ENCODE results near the gene DDX24. TPM values are rescaled to one million over a fixed set of nuclear protein-coding genes. Genes with fewer than 3 reads are reported as not detected.

The DDX24 gene
- total RNA-seq, 1 donor from 2014 or later: 109 TPM

- Histone ChIP-seq H3K4me1 (peaks cover 11% of the 10 kb centered on the region), H3K9me3 (no peaks in the 10 kb centered on the region), H3K36me3 (no peaks in the 10 kb centered on the region), H3K27ac (no peak overlapping the region), H3K4me3 (no peak overlapping the region), H3K27me3 (no peaks in the 10 kb centered on the region)
- TF ChIP-seq POLR2AphosphoS5 (IDR thresholded peaks at IDR 0.05; ENCODE audit: insufficient read depth in 1 of 2, low read depth in 1 of 2): no peak
- no peak for TF ChIP-seq POLR2A (IDR thresholded peaks at IDR 0.05)
- no peak for TF ChIP-seq CTCF (IDR thresholded peaks at IDR 0.05)
- intact Hi-C loops (cut with DNase I): no loop called here
- DNase-seq (ENCODE audit: extremely low spot score in 2 of 2): no peak
Observed at GRCh38 chr14:94024549-94024948, 56.5 kb downstream of the DDX24 start.

- peaks cover 11% of the 10 kb centered on the region for H3K4me1 ChIP-seq
- no peaks in the 10 kb centered on the region for H3K36me3 ChIP-seq
- no peak overlapping the region for H3K4me3 ChIP-seq
- no peak for TF ChIP-seq POLR2A (IDR thresholded peaks at IDR 0.05)
- no peak for TF ChIP-seq CTCF (IDR thresholded peaks at IDR 0.05)
- TF ChIP-seq POLR2AphosphoS5 (IDR thresholded peaks at IDR 0.05; ENCODE audit: insufficient read depth in 1 of 2, low read depth in 1 of 2): no peak
- DNase-seq (ENCODE audit: extremely low spot score in 2 of 2): no peak
- intact Hi-C loops (cut with DNase I): no loop called here
- no peaks in the 10 kb centered on the region for H3K9me3 ChIP-seq
- H3K27ac ChIP-seq: no peak overlapping the region
- no peaks in the 10 kb centered on the region for H3K27me3 ChIP-seq
Observed at GRCh38 chr14:94022532-94023411, 58.2 kb downstream of the DDX24 start.

GRCh38 chr14:94021416-94022157, 59.4 kb downstream of the DDX24 start:
- Histone ChIP-seq H3K27ac (no peak overlapping the region), H3K4me1 (peaks cover 3% of the 10 kb centered on the region), H3K27me3 (no peaks in the 10 kb centered on the region), H3K36me3 (no peaks in the 10 kb centered on the region), H3K4me3 (no peak overlapping the region), H3K9me3 (no peaks in the 10 kb centered on the region)
- TF ChIP-seq POLR2AphosphoS5 (IDR thresholded peaks at IDR 0.05; ENCODE audit: insufficient read depth in 1 of 2, low read depth in 1 of 2): no peak
- TF ChIP-seq CTCF (IDR thresholded peaks at IDR 0.05): no peak
- no peak for TF ChIP-seq POLR2A (IDR thresholded peaks at IDR 0.05)
- DNase-seq (ENCODE audit: extremely low spot score in 2 of 2): no peak
- intact Hi-C loops (cut with DNase I): no loop called here

- no peak overlapping the region for H3K27ac ChIP-seq
Observed at GRCh38 chr14:94021001-94021400, 60.0 kb downstream of the DDX24 start.

More at GRCh38 chr14:94021001-94021400, 60.0 kb downstream of the DDX24 start:
- H3K4me1 ChIP-seq: no peaks in the 10 kb centered on the region
- H3K36me3 ChIP-seq: no peaks in the 10 kb centered on the region
- intact Hi-C loops (cut with DNase I): no loop called here
- no peak for DNase-seq (ENCODE audit: extremely low spot score in 2 of 2)
- TF ChIP-seq CTCF (IDR thresholded peaks at IDR 0.05) (no peak), POLR2AphosphoS5 (IDR thresholded peaks at IDR 0.05; ENCODE audit: insufficient read depth in 1 of 2, low read depth in 1 of 2) (no peak), POLR2A (IDR thresholded peaks at IDR 0.05) (no peak)
- no peak overlapping the region for H3K4me3 ChIP-seq
- H3K27me3 ChIP-seq: no peaks in the 10 kb centered on the region
- no peaks in the 10 kb centered on the region for H3K9me3 ChIP-seq

All from vagina (tissue), 2 donors.